ENCODE results near the gene LGALS14.

- TF ChIP-seq POLR2A (IDR thresholded peaks at IDR 0.05; ENCODE audit: low read depth, low read length) (no peak), TAF1 (IDR thresholded peaks at IDR 0.05; ENCODE audit: borderline replicate concordance, low read depth, low read length) (no peak)
Measured at GRCh38 chr19:39728040-39728439, 23.8 kb downstream of the LGALS14 start.
